B cell (primary cell): ENCODE measurements around the gene JUNB.

Source experiments
- CTCF ChIP-seq: fragments of 200-600 bp; IDR thresholded peaks from one replicate; pipeline ENCODE4 v1.8.0; 2022; ENCODE audit warnings: antibody characterized with exemption, mild to moderate bottlenecking
- EZH2 ChIP-seq: IDR thresholded peaks from 2 replicates; pipeline ENCODE4 v1.6.1; 2012; ENCODE audit warnings: borderline replicate concordance, low read depth, mild to moderate bottlenecking, moderate library complexity, low read length; ENCODE audit not compliant: insufficient read depth, poor library complexity, severe bottlenecking

GRCh38 chr19:12801466-12802266 lies 10.4 kb downstream of the JUNB start, which contains the start of the genes PRDX2 and THSD8:
- TF ChIP-seq CTCF (no peak), EZH2 (no peak)
